Osteoblast (primary cell): ENCODE measurements around the gene SLC30A1. TPM values are rescaled to one million over a fixed set of nuclear protein-coding genes. Genes with fewer than 3 reads are reported as not detected.

Source experiments
- DNase-seq: peaks from one replicate; pipeline ENCODE4 v3.0.0; 2011; ENCODE audit warnings: low spot score, mixed read lengths; ENCODE audit not compliant: insufficient read length; ENCODE audit errors: missing footprints
- H2AFZ ChIP-seq: 2 replicates; pipeline ENCODE4 v1.6.0; 2011; ENCODE audit warnings: mild to moderate bottlenecking, low read length
- H3K27ac ChIP-seq: 2 replicates; pipeline ENCODE4 v1.5.1; 2011; ENCODE audit warnings: mild to moderate bottlenecking, low read depth, low read length, moderate library complexity
- H3K27me3 ChIP-seq: 2 replicates; pipeline ENCODE4 v1.6.0; 2012; ENCODE audit warnings: mild to moderate bottlenecking, control low read depth, inconsistent platforms, low read length, moderate library complexity; ENCODE audit not compliant: insufficient read depth
- H3K36me3 ChIP-seq: 2 replicates; pipeline ENCODE4 v1.5.1; 2011; ENCODE audit warnings: mild to moderate bottlenecking, low read length, control low read depth, moderate library complexity; ENCODE audit not compliant: insufficient read depth
- H3K4me1 ChIP-seq: 2 replicates; pipeline ENCODE4 v1.5.1; 2011; ENCODE audit warnings: mild to moderate bottlenecking, low read length, control low read depth, moderate library complexity; ENCODE audit not compliant: insufficient read depth
- H3K4me2 ChIP-seq: 2 replicates; pipeline ENCODE4 v1.6.0; 2011; ENCODE audit warnings: mild to moderate bottlenecking, low read length; ENCODE audit not compliant: insufficient read depth
- H3K4me3 ChIP-seq: fragments of 200-600 bp; sonication (generic); 3 replicates; pipeline ENCODE4 v1.5.1; 2012; ENCODE audit warnings: mild to moderate bottlenecking, low read length, inconsistent platforms; ENCODE audit not compliant: insufficient read depth
- H3K79me2 ChIP-seq: 2 replicates; pipeline ENCODE4 v1.6.0; 2012; ENCODE audit warnings: mild to moderate bottlenecking, low read length, control low read depth, inconsistent platforms; ENCODE audit not compliant: insufficient read depth
- H3K9me3 ChIP-seq: 2 replicates; pipeline ENCODE4 v1.5.1; 2011; ENCODE audit warnings: low read depth, low read length, control low read depth
- H4K20me1 ChIP-seq: 2 replicates; pipeline ENCODE4 v1.6.0; 2012; ENCODE audit warnings: mild to moderate bottlenecking, low read length, control low read depth; ENCODE audit not compliant: insufficient read depth
- CTCF ChIP-seq: IDR thresholded peaks from 2 replicates; pipeline ENCODE4 v1.5.1; 2011; ENCODE audit warnings: mild to moderate bottlenecking, low read depth, low read length, moderate library complexity; ENCODE audit errors: extremely low read depth
- total RNA-seq: library from RNA; depleted of rRNA; stranded (reverse); fragments of >200 nt; gene quantifications from 2 replicates; pipeline ENCODE4 v1.2.3, GENCODE V29; 2012

Gene SLC30A1
- total RNA-seq, 1 donor, result 49.9 TPM

GRCh38 chr1:211525101-211525676 lies 53.8 kb downstream of the SLC30A1 start:
- H3K4me2 ChIP-seq, result no peak overlapping the region
- TF ChIP-seq CTCF, result no peak
- H3K4me1 ChIP-seq, result peaks cover 3% of the 10 kb centered on the region
- no peak overlapping the region for H3K27ac ChIP-seq
- H3K27me3 ChIP-seq, result peaks cover 9% of the 10 kb centered on the region
- no peaks in the 10 kb centered on the region for H3K36me3 ChIP-seq
- H3K4me3 ChIP-seq, result no peak overlapping the region
- no peak overlapping the region for H2AFZ ChIP-seq
- no peak for DNase-seq
- no peaks in the 10 kb centered on the region for H3K9me3 ChIP-seq
- H4K20me1 ChIP-seq, result no peaks in the 10 kb centered on the region
- H3K79me2 ChIP-seq, result no peaks in the 10 kb centered on the region

- no peak overlapping the region for H2AFZ ChIP-seq
- no peak overlapping the region for H3K4me2 ChIP-seq
- H4K20me1 ChIP-seq, result no peaks in the 10 kb centered on the region
- no peak overlapping the region for H3K27ac ChIP-seq
- TF ChIP-seq CTCF, result no peak
- peaks cover under 1% of the 10 kb centered on the region for H3K4me1 ChIP-seq
- H3K79me2 ChIP-seq, result no peaks in the 10 kb centered on the region
- H3K4me3 ChIP-seq, result no peak overlapping the region
- DNase-seq, result no peak
- peaks cover 4% of the 10 kb centered on the region for H3K27me3 ChIP-seq
- H3K9me3 ChIP-seq, result no peaks in the 10 kb centered on the region
- no peaks in the 10 kb centered on the region for H3K36me3 ChIP-seq
Measured at GRCh38 chr1:211524521-211524920, 54.4 kb downstream of the SLC30A1 start.

GRCh38 chr1:211522804-211523203 lies 56.2 kb downstream of the SLC30A1 start:
- no peak for DNase-seq
- Histone ChIP-seq H3K9me3 (no peaks in the 10 kb centered on the region), H3K79me2 (no peaks in the 10 kb centered on the region), H3K4me2 (no peak overlapping the region), H3K4me1 (no peaks in the 10 kb centered on the region), H3K27ac (no peak overlapping the region), H3K27me3 (peaks cover 2% of the 10 kb centered on the region), H4K20me1 (no peaks in the 10 kb centered on the region), H3K36me3 (no peaks in the 10 kb centered on the region), H3K4me3 (no peak overlapping the region), H2AFZ (no peak overlapping the region)
- TF ChIP-seq CTCF, result no peak

Other genes starting within 250 kb of the SLC30A1 start
- not detected in 2 replicates for gene RD3, start 87.0 kb downstream of the SLC30A1 start, total RNA-seq
- gene NEK2, start 96.5 kb upstream of the SLC30A1 start, total RNA-seq, result 1.4 and 2.4 TPM in 2 replicates